CD8-positive, alpha-beta memory T cell (primary cell): Measurements from ENCODE around the gene RASSF9. TPM values are rescaled to one million over a fixed set of nuclear protein-coding genes. Genes with fewer than 3 reads are reported as not detected.

Experiments used
- CTCF ChIA-PET: fragments of 350-600 bp; sonication (Branson Sonifier 250); formaldehyde crosslinking; loops from one replicate; lab custom pipeline; 2021; ENCODE audit warnings: antibody characterized with exemption; lab: Charles Lee
- POLR2A ChIA-PET: fragments of 350-600 bp; sonication (Branson Sonifier 250); formaldehyde crosslinking; loops from one replicate; lab custom pipeline; 2021; ENCODE audit warnings: antibody characterized with exemption; lab: Charles Lee
- DNase-seq, 5 donors: peaks; one replicate each; pipeline versions ENCODE4 v3.0.0 to v3.0.0-alpha.2; 2020 to 2022; ENCODE audit warnings: mixed read lengths in 1 of 5
- H3K27ac ChIP-seq: one replicate; pipeline ENCODE4 v1.7.0; 2013; ENCODE audit warnings: low read depth, mild to moderate bottlenecking, low read length, moderate library complexity
- H3K27me3 ChIP-seq: 2 replicates; pipeline ENCODE4 v1.7.0; 2013; ENCODE audit warnings: low read length, mild to moderate bottlenecking; ENCODE audit not compliant: insufficient read depth, poor library complexity, severe bottlenecking
- H3K36me3 ChIP-seq: 2 replicates; pipeline ENCODE4 v1.7.0; 2013; ENCODE audit warnings: mild to moderate bottlenecking, low read length, moderate library complexity; ENCODE audit not compliant: insufficient read depth
- H3K4me1 ChIP-seq: 2 replicates; pipeline ENCODE4 v1.7.0; 2013; ENCODE audit warnings: mild to moderate bottlenecking, low read length, moderate library complexity; ENCODE audit not compliant: insufficient read depth
- H3K4me3 ChIP-seq: 2 replicates; pipeline ENCODE4 v1.7.0; 2013; ENCODE audit warnings: mild to moderate bottlenecking, low read length
- H3K9me3 ChIP-seq: 2 replicates; pipeline ENCODE4 v1.7.0; 2013; ENCODE audit warnings: mild to moderate bottlenecking, low read length
- H3K27ac Mint-ChIP-seq, 8 donors: one replicate each; pipeline ENCODE4 v1.8.0; 2020 to 2021; ENCODE audit warnings: mixed read lengths in 8 of 8, mild to moderate bottlenecking in 6 of 8, inconsistent platforms in 3 of 8, moderate library complexity in 3 of 8
- H3K27me3 Mint-ChIP-seq, 2 donors: one replicate each; pipeline ENCODE4 v1.8.0; 2020 to 2021; ENCODE audit warnings: mixed read lengths in 2 of 2, mild to moderate bottlenecking in 1 of 2, moderate library complexity in 1 of 2
- H3K36me3 Mint-ChIP-seq, 3 donors: one replicate each; pipeline ENCODE4 v1.8.0; 2020 to 2021; ENCODE audit warnings: mixed read lengths in 3 of 3, inconsistent platforms in 1 of 3, mild to moderate bottlenecking in 1 of 3
- H3K4me1 Mint-ChIP-seq, 3 donors: one replicate each; pipeline ENCODE4 v1.8.0; 2020 to 2021; ENCODE audit warnings: mixed read lengths in 3 of 3, inconsistent platforms in 1 of 3, mild to moderate bottlenecking in 1 of 3
- H3K4me3 Mint-ChIP-seq, 7 donors: one replicate each; pipeline ENCODE4 v1.8.0; 2020 to 2021; ENCODE audit warnings: mixed read lengths in 7 of 7, mild to moderate bottlenecking in 6 of 7, moderate library complexity in 4 of 7, inconsistent platforms in 2 of 7
- H3K9me3 Mint-ChIP-seq, 5 donors: one replicate each; pipeline ENCODE4 v1.8.0; 2020 to 2022; ENCODE audit warnings: mixed read lengths in 5 of 5, mild to moderate bottlenecking in 3 of 5, moderate library complexity in 2 of 5, inconsistent platforms in 1 of 5
- polyA plus RNA-seq: library from polyadenylated mRNA; unstranded; fragments of 300-500 nt; fragmentation: Illumina TruSeq; gene quantifications from one replicate; pipeline ENCODE4 v1.2.3, GENCODE V29; 2021
- total RNA-seq, 2 experiments: library from RNA; stranded (reverse); gene quantifications; one replicate each; pipeline ENCODE4 v1.2.3, GENCODE V29; 2021

RASSF9 gene
- total and polyA plus RNA-seq, 3 experiments from 2014 or later = not detected

DNA sequence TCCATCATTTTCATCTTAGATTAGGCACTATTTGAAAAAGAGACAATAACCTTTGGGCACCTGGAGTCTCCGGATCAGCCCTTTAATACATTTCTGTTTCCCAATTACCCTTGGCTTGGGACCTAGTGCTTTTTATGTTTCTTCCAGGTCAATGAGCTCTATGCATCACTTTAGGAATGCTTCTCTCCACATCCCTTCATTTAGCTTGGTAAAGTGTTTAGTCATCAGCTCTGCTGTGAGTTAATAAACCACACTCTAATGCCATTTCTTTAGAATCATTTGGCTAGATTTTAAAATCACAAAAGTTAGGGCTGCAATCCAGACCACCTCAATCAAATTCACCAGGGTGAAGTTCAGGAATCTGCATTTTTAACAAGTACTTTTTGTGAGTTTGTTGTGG lies 41.7 kb downstream of the RASSF9 start:
- no peak overlapping the region for H3K4me3 ChIP-seq
- no peaks in the 10 kb centered on the region for H3K4me1 ChIP-seq
- H3K4me1 Mint-ChIP-seq = no peaks in the 10 kb centered on the region
- no peaks in the 10 kb centered on the region for H3K36me3 Mint-ChIP-seq
- H3K27ac ChIP-seq = no peak overlapping the region
- peaks cover 0 to 11% (median 4%) of the 10 kb centered on the region in 5 donors for H3K9me3 Mint-ChIP-seq
- DNase-seq = no peak
- H3K27me3 ChIP-seq = no peaks in the 10 kb centered on the region
- H3K27me3 Mint-ChIP-seq = no peaks in the 10 kb centered on the region
- no peak overlapping the region for H3K4me3 Mint-ChIP-seq
- H3K9me3 ChIP-seq = no peaks in the 10 kb centered on the region
- no peak overlapping the region for H3K27ac Mint-ChIP-seq
- H3K36me3 ChIP-seq = no peaks in the 10 kb centered on the region
- CTCF ChIA-PET = no interaction called here
- POLR2A ChIA-PET = no interaction called here

DNA sequence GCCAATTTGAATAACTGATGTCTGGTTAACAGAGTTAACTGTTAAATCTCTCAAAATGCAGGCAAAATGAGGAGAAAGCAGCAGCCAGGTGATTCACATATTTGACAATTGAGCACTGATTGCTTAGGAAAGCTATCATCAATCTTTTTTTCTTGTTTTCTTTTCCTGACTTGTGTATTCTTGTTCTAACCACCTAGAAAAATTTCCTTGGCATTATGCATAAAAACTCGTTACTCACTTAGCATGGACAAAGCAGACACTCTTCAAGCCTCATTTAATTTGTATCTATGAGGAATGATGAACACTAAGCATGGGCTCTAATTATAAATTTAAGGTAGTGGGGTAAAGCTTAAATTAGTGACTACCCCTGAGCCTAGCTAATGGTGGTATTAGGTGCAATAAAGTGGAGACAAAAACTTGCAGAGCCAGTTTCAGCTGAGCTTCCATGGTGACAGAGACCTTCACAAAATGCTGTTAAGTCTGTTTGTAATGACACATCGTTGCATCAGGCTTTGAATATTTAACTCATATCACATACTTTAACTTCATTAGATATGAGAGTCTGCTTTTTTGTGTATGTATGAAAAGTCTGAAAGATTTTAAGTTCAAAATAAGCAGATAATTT lies 52.0 kb downstream of the RASSF9 start:
- no peaks in the 10 kb centered on the region for H3K36me3 Mint-ChIP-seq
- ChIA-PET POLR2A (no interaction called here), CTCF (no interaction called here)
- Histone ChIP-seq H3K9me3 (no peaks in the 10 kb centered on the region), H3K4me3 (no peak overlapping the region), H3K27ac (no peak overlapping the region), H3K36me3 (no peaks in the 10 kb centered on the region), H3K4me1 (no peaks in the 10 kb centered on the region), H3K27me3 (no peaks in the 10 kb centered on the region)
- H3K4me1 Mint-ChIP-seq = no peaks in the 10 kb centered on the region
- no peak overlapping the region for H3K27ac Mint-ChIP-seq
- peaks cover 3 to 9% (median 6%) of the 10 kb centered on the region in 5 donors for H3K9me3 Mint-ChIP-seq
- no peak for DNase-seq
- no peaks in the 10 kb centered on the region for H3K27me3 Mint-ChIP-seq
- no peak overlapping the region for H3K4me3 Mint-ChIP-seq

DNA sequence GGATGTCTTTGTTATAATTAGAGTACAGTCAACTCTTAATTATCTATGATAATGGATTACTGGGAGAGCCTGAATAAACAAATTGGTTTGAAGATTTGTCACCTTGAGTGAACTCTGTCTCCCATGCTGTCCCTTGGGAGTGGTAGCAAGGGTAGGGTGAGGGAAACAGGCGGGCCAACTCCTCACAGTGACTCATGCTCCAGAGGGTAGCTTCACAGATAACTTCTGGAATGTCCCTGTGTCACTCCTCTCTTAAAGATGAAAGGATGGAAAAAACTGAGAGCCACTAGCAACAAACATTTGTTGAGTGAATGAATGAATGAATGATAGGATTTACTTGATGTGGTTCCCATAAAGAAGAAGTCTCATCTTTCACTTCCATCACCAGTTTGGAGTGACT lies 53.5 kb downstream of the RASSF9 start:
- Mint-ChIP-seq H3K27me3 (no peaks in the 10 kb centered on the region), H3K4me3 (no peak overlapping the region), H3K9me3 (peaks cover 0 to 7% (median 5%) of the 10 kb centered on the region in 5 donors), H3K36me3 (no peaks in the 10 kb centered on the region), H3K4me1 (no peaks in the 10 kb centered on the region), H3K27ac (no peak overlapping the region)
- H3K27me3 ChIP-seq = no peaks in the 10 kb centered on the region
- no peaks in the 10 kb centered on the region for H3K4me1 ChIP-seq
- ChIA-PET POLR2A (no interaction called here), CTCF (no interaction called here)
- no peaks in the 10 kb centered on the region for H3K9me3 ChIP-seq
- no peaks in the 10 kb centered on the region for H3K36me3 ChIP-seq
- no peak for DNase-seq
- no peak overlapping the region for H3K4me3 ChIP-seq
- no peak overlapping the region for H3K27ac ChIP-seq

DNA sequence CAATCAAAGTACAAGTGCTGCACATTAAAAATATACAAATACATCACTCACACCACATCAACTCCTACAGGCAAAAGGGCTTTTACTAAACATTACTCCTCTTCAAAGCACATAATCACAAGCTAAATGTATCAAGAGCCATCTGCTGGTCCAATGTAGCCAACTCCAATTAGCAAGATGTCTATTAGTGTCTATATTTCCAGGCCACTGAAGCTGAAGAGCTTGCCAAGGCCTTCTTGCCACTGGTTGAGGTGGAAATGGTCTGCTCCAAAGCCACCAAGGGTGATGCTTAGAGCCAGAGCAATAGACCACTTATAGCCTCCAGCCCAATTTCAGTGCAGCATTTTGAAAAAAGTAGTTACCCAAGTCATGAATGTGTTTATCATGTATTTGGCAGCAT lies 54.4 kb downstream of the RASSF9 start:
- no peaks in the 10 kb centered on the region for H3K27me3 ChIP-seq
- no peaks in the 10 kb centered on the region for H3K9me3 ChIP-seq
- H3K27ac Mint-ChIP-seq = no peak overlapping the region
- no peaks in the 10 kb centered on the region for H3K4me1 ChIP-seq
- no peak overlapping the region for H3K27ac ChIP-seq
- POLR2A ChIA-PET = no interaction called here
- no peak for DNase-seq
- H3K4me1 Mint-ChIP-seq = no peaks in the 10 kb centered on the region
- H3K9me3 Mint-ChIP-seq = peaks cover 2 to 6% (median 5%) of the 10 kb centered on the region in 5 donors
- no peak overlapping the region for H3K4me3 ChIP-seq
- H3K27me3 Mint-ChIP-seq = no peaks in the 10 kb centered on the region
- no peaks in the 10 kb centered on the region for H3K36me3 ChIP-seq
- CTCF ChIA-PET = no interaction called here
- no peak overlapping the region for H3K4me3 Mint-ChIP-seq
- H3K36me3 Mint-ChIP-seq = no peaks in the 10 kb centered on the region

DNA sequence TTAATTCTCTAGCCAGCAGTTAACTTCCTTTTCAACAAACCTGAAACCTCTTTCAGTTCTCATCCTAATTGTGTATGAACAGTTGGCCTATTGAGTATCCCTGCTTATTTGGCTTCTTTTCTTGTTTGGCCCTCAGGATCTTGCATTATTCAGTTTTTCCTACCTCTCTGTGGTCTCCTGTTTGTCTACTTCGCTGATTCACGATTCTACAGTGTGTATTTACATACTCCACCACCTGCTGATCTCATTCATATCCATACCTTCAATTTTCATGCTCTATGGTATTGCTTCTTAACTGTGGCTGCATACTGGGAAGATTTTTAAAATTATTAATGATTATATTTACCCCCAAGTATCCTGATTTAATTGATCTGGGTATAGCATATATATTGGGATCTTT lies 56.4 kb downstream of the RASSF9 start:
- no peaks in the 10 kb centered on the region for H3K4me1 ChIP-seq
- H3K36me3 Mint-ChIP-seq = no peaks in the 10 kb centered on the region
- no peaks in the 10 kb centered on the region for H3K27me3 Mint-ChIP-seq
- H3K27me3 ChIP-seq = no peaks in the 10 kb centered on the region
- H3K36me3 ChIP-seq = no peaks in the 10 kb centered on the region
- no peak overlapping the region for H3K4me3 Mint-ChIP-seq
- no peaks in the 10 kb centered on the region for H3K4me1 Mint-ChIP-seq
- no peak overlapping the region for H3K27ac ChIP-seq
- no peaks in the 10 kb centered on the region for H3K9me3 ChIP-seq
- no peak for DNase-seq
- no peak overlapping the region for H3K4me3 ChIP-seq
- H3K9me3 Mint-ChIP-seq = peaks cover under 1 to 5% (median 2%) of the 10 kb centered on the region in 5 donors
- H3K27ac Mint-ChIP-seq = no peak overlapping the region
- POLR2A ChIA-PET = no interaction called here
- CTCF ChIA-PET = no interaction called here

DNA sequence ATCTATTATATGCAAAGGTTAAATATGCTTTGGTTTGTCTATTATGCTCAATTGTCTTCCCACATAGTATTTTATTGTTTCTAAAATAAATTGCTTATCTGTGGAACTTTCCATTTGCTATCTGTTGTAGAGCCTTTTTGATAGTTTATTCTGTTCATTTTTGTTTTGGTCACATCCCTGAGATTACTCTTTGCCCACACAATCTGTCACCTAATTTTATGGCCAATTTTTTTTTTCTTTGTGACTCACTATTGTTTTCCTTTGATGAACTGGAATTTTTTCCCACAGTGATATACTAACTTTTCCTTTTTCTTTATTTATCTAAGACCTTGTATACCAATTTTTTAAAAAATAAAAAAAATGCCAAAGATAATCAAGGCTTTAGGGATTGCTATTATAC lies 61.1 kb downstream of the RASSF9 start:
- no peaks in the 10 kb centered on the region for H3K27me3 Mint-ChIP-seq
- no peaks in the 10 kb centered on the region for H3K36me3 Mint-ChIP-seq
- H3K9me3 Mint-ChIP-seq = peaks cover 2 to 7% (median 4%) of the 10 kb centered on the region in 5 donors
- CTCF ChIA-PET = no interaction called here
- Histone ChIP-seq H3K27ac (no peak overlapping the region), H3K4me1 (no peaks in the 10 kb centered on the region), H3K36me3 (no peaks in the 10 kb centered on the region), H3K9me3 (no peaks in the 10 kb centered on the region), H3K4me3 (no peak overlapping the region), H3K27me3 (no peaks in the 10 kb centered on the region)
- DNase-seq = no peak
- POLR2A ChIA-PET = no interaction called here
- no peak overlapping the region for H3K4me3 Mint-ChIP-seq
- H3K27ac Mint-ChIP-seq = no peak overlapping the region
- H3K4me1 Mint-ChIP-seq = no peaks in the 10 kb centered on the region

DNA sequence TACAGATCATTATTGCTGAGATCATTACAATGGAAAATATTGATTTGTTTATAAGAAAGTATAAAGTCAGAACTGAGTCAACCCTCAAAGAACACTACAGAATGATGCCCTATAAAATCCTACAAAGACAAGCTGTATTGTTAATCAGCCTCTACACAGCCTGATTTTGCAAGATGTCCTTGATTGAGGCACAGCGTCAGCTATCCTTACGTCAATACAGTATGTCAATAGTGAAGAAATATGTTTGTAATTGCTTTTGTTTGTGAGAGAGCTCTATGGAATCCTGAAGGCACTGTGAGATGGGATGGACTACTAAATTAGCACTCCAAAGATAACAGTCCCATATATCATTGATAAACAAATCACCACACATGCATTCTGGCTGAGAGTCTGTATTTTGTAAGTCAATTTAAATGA lies 70.7 kb downstream of the RASSF9 start:
- Mint-ChIP-seq H3K27me3 (no peaks in the 10 kb centered on the region), H3K9me3 (peaks cover 0 to 12% (median 4%) of the 10 kb centered on the region in 5 donors), H3K27ac (no peak overlapping the region), H3K4me1 (no peaks in the 10 kb centered on the region), H3K4me3 (no peak overlapping the region), H3K36me3 (no peaks in the 10 kb centered on the region)
- Histone ChIP-seq H3K27ac (no peak overlapping the region), H3K4me1 (no peaks in the 10 kb centered on the region), H3K27me3 (no peaks in the 10 kb centered on the region), H3K4me3 (no peak overlapping the region), H3K9me3 (no peaks in the 10 kb centered on the region), H3K36me3 (no peaks in the 10 kb centered on the region)
- CTCF ChIA-PET = no interaction called here
- DNase-seq = no peak
- POLR2A ChIA-PET = no interaction called here

DNA sequence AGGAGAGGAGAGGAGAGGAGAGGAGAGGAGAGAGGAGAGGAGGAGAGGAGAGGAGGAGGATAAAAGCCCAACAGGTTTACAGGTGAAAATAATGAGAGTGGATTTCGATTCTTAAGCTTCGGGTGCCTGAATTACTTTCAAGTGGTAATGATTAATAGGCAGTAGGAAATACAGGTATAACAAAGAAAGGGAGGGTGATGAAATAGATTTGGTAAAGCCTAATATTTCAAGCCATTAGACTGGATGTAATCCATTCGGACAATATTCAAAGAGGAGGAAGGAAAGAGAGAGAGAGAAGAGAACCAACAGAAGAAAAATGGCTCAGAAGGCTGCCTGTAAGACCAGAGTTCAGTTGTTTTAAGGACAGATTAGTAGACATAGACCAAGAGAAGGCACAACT lies 76.6 kb downstream of the RASSF9 start:
- Histone ChIP-seq H3K4me1 (no peaks in the 10 kb centered on the region), H3K27me3 (no peaks in the 10 kb centered on the region), H3K36me3 (no peaks in the 10 kb centered on the region), H3K27ac (no peak overlapping the region), H3K4me3 (no peak overlapping the region), H3K9me3 (no peaks in the 10 kb centered on the region)
- DNase-seq = no peak
- Mint-ChIP-seq H3K4me3 (no peak overlapping the region), H3K9me3 (peaks cover 9 to 25% (median 10%) of the 10 kb centered on the region in 5 donors), H3K36me3 (no peaks in the 10 kb centered on the region), H3K4me1 (no peaks in the 10 kb centered on the region), H3K27ac (no peak overlapping the region), H3K27me3 (no peaks in the 10 kb centered on the region)
- ChIA-PET CTCF (no interaction called here), POLR2A (no interaction called here)
